RWPE2 (cell line): ENCODE results near the gene TBC1D2.

ENCODE experiments used
- ATAC-seq: fragments of 200-7000 bp; cut with Tn5 transposase; 3 replicates; pipeline ENCODE4 v1.9.1; 2021; ENCODE audit warnings: low read depth
- DNase-seq: peaks from one replicate; pipeline ENCODE4 v3.0.0-alpha.2; 2020; ENCODE audit warnings: low spot score
- H3K27ac ChIP-seq: fragments of 450-650 bp; 2 replicates; pipeline ENCODE4 v1.5.1; 2017; ENCODE audit warnings: mild to moderate bottlenecking; ENCODE audit not compliant: poor library complexity, severe bottlenecking
- H3K27me3 ChIP-seq: fragments of 250-450 bp; sonication (Bioruptor Pico); 2 replicates; pipeline ENCODE4 v1.5.1; 2021; ENCODE audit warnings: mild to moderate bottlenecking, moderate library complexity; ENCODE audit not compliant: insufficient read depth, poor library complexity, severe bottlenecking
- H3K36me3 ChIP-seq: fragments of 250-450 bp; sonication (Bioruptor Pico); 2 replicates; pipeline ENCODE4 v1.5.1; 2020; ENCODE audit warnings: low read depth, mild to moderate bottlenecking, moderate library complexity
- H3K4me1 ChIP-seq: fragments of 250-450 bp; sonication (Bioruptor Pico); 2 replicates; pipeline ENCODE4 v1.5.1; 2021; ENCODE audit warnings: mild to moderate bottlenecking, moderate library complexity; ENCODE audit not compliant: insufficient read depth, poor library complexity, severe bottlenecking
- H3K4me3 ChIP-seq: fragments of 250-450 bp; sonication (Bioruptor Pico); 2 replicates; pipeline ENCODE4 v1.5.1; 2021; ENCODE audit warnings: mild to moderate bottlenecking, moderate library complexity; ENCODE audit not compliant: severe bottlenecking
- H3K9me3 ChIP-seq: fragments of 250-450 bp; sonication (Bioruptor Pico); 2 replicates; pipeline ENCODE4 v1.5.1; 2021; ENCODE audit warnings: mild to moderate bottlenecking, moderate library complexity; ENCODE audit not compliant: severe bottlenecking
- CTCF ChIP-seq: fragments of 450-650 bp; IDR thresholded peaks from one replicate; pipeline ENCODE4 v1.5.1; 2017; ENCODE audit warnings: mild to moderate bottlenecking, moderate library complexity; ENCODE audit not compliant: poor library complexity, severe bottlenecking

The TBC1D2 gene

GRCh38 chr9:98251551-98251950, 3.9 kb downstream of the TBC1D2 start:
- Histone ChIP-seq H3K9me3 (no peaks in the 10 kb centered on the region), H3K27me3 (no peaks in the 10 kb centered on the region), H3K4me1 (peaks cover 57% of the 10 kb centered on the region), H3K27ac (peak overlapping the region; percentile 94), H3K4me3 (no peak overlapping the region), H3K36me3 (peaks cover 79% of the 10 kb centered on the region)
- no peak for TF ChIP-seq CTCF
- peak; percentile 70 for ATAC-seq
- DNase-seq = peak; percentile 91

- peaks cover 75% of the 10 kb centered on the region for H3K4me1 ChIP-seq
- DNase-seq = no peak
These were observed 5.7 kb downstream of the TBC1D2 start for GRCh38 chr9:98249771-98250170.

GRCh38 chr9:98248737-98249474, 6.5 kb downstream of the TBC1D2 start:
- DNase-seq (peak; percentile 94), ATAC-seq (peak; percentile 74)
- peak overlapping the region; percentile 94 for H3K27ac ChIP-seq
- H3K27me3 ChIP-seq = no peaks in the 10 kb centered on the region
- H3K4me1 ChIP-seq = peaks cover 84% of the 10 kb centered on the region
- H3K9me3 ChIP-seq = no peaks in the 10 kb centered on the region
- no peak overlapping the region for H3K4me3 ChIP-seq
- H3K36me3 ChIP-seq = peaks cover 93% of the 10 kb centered on the region
- TF ChIP-seq CTCF = no peak

More at GRCh38 chr9:98249771-98250170, 5.7 kb downstream of the TBC1D2 start:
- H3K36me3 ChIP-seq = peaks cover 95% of the 10 kb centered on the region
- no peak for ATAC-seq
- no peaks in the 10 kb centered on the region for H3K27me3 ChIP-seq
- TF ChIP-seq CTCF = no peak
- no peaks in the 10 kb centered on the region for H3K9me3 ChIP-seq
- no peak overlapping the region for H3K4me3 ChIP-seq
- H3K27ac ChIP-seq = peak overlapping the region; percentile 94

- H3K4me3 ChIP-seq = no peak overlapping the region
- no peak for ATAC-seq
- no peak for DNase-seq
- peaks cover 94% of the 10 kb centered on the region for H3K36me3 ChIP-seq
- no peak for TF ChIP-seq CTCF
- peak overlapping the region; percentile 94 for H3K27ac ChIP-seq
- no peaks in the 10 kb centered on the region for H3K27me3 ChIP-seq
- H3K9me3 ChIP-seq = no peaks in the 10 kb centered on the region
- peaks cover 83% of the 10 kb centered on the region for H3K4me1 ChIP-seq
These were observed 7.4 kb downstream of the TBC1D2 start for GRCh38 chr9:98247831-98248657.

DNA sequence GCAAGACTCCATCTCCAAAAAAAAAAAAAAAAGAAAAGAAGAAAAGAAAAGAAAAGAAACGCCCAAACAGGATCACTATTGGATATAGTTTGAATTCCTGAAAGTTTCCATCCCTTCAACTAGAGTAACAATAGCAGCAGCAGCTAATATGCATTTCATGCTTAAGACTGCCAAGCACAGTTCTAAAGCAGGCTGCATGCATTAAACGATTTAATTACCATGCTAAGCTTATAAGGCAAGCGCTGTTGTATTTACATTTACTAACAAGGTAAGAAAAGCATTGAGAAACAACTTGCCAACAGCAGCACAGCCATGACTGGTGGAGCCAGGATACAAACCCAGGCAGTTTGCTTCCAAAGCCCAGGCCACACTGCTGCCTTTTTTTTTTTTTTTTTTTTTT, 13.0 kb downstream of the TBC1D2 start:
- no peaks in the 10 kb centered on the region for H3K9me3 ChIP-seq
- ATAC-seq (no peak), DNase-seq (no peak)
- no peak overlapping the region for H3K27ac ChIP-seq
- no peaks in the 10 kb centered on the region for H3K27me3 ChIP-seq
- no peak overlapping the region for H3K4me3 ChIP-seq
- peaks cover 97% of the 10 kb centered on the region for H3K36me3 ChIP-seq
- H3K4me1 ChIP-seq = peaks cover 33% of the 10 kb centered on the region
- no peak for TF ChIP-seq CTCF
